VCaP (cell line): ENCODE results near the gene RCSD1.

Experiments
- H3K27ac ChIP-seq: fragments of 450-650 bp; 2 replicates; pipeline ENCODE4 v1.5.1; 2017
- TF ChIP-seq, protein P1 (sequence below): fragments of 450-650 bp; conservative IDR thresholded peaks from 2 replicates; pipeline ENCODE4 v1.5.1; 2017; ENCODE audit warnings: mild to moderate bottlenecking, moderate library complexity

Gene RCSD1

GRCh38 chr1:167695756-167696561 lies 65.9 kb downstream of the RCSD1 start:
- TF ChIP-seq, protein P1, sequence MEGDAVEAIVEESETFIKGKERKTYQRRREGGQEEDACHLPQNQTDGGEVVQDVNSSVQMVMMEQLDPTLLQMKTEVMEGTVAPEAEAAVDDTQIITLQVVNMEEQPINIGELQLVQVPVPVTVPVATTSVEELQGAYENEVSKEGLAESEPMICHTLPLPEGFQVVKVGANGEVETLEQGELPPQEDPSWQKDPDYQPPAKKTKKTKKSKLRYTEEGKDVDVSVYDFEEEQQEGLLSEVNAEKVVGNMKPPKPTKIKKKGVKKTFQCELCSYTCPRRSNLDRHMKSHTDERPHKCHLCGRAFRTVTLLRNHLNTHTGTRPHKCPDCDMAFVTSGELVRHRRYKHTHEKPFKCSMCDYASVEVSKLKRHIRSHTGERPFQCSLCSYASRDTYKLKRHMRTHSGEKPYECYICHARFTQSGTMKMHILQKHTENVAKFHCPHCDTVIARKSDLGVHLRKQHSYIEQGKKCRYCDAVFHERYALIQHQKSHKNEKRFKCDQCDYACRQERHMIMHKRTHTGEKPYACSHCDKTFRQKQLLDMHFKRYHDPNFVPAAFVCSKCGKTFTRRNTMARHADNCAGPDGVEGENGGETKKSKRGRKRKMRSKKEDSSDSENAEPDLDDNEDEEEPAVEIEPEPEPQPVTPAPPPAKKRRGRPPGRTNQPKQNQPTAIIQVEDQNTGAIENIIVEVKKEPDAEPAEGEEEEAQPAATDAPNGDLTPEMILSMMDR, result no peak

GRCh38 chr1:167697667-167698141 lies 67.7 kb downstream of the RCSD1 start:
- H3K27ac ChIP-seq, result peak overlapping the region; percentile 37
- TF ChIP-seq, protein P1, result no peak

More at GRCh38 chr1:167695756-167696561, 65.9 kb downstream of the RCSD1 start:
- no peak overlapping the region for H3K27ac ChIP-seq

GRCh38 chr1:167698313-167698712 lies 68.3 kb downstream of the RCSD1 start:
- H3K27ac ChIP-seq, result peak overlapping the region; percentile 37
- TF ChIP-seq, protein P1, result no peak

- TF ChIP-seq, protein P1, result no peak
- H3K27ac ChIP-seq, result no peak overlapping the region
These were observed 71.5 kb downstream of the RCSD1 start for GRCh38 chr1:167701510-167701909.

- H3K27ac ChIP-seq, result no peak overlapping the region
- TF ChIP-seq, protein P1, result no peak
These were observed 73.5 kb downstream of the RCSD1 start for GRCh38 chr1:167703557-167703956.

- TF ChIP-seq, protein P1, result no peak
- no peak overlapping the region for H3K27ac ChIP-seq
These were observed 74.7 kb downstream of the RCSD1 start for GRCh38 chr1:167704715-167705114.

DNA sequence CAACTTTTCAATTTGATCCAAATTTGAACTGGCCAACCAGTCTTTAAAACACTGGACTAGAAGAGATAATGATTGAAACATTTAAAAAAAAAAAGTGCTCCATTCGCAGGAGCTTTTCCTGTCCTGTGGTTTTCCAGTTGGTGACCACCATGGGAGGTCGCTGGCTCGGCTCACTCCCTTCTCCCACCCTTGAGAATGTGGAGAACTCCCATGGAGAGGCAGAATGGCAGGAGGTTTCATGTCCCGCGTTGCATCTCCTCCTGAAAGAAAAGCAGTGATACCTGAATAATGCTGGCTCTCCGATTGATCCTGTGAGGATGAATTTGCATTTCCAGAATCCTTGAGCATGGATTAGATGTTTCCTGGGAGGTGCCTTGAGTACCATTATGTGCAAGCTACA lies 75.2 kb downstream of the RCSD1 start:
- H3K27ac ChIP-seq, result no peak overlapping the region
- TF ChIP-seq, protein P1, result no peak
